ENCODE results near the gene STRADA. TPM values are rescaled to one million over a fixed set of nuclear protein-coding genes. Genes with fewer than 3 reads are reported as not detected.
A peak's percentile ranks its signal among the peaks of the same experiment; 100 is the strongest.

The STRADA gene
- total and polyA plus RNA-seq, 2 donors (not counting 1 experiment from before 2014, with no cell fraction given): 22.8 TPM

DNA sequence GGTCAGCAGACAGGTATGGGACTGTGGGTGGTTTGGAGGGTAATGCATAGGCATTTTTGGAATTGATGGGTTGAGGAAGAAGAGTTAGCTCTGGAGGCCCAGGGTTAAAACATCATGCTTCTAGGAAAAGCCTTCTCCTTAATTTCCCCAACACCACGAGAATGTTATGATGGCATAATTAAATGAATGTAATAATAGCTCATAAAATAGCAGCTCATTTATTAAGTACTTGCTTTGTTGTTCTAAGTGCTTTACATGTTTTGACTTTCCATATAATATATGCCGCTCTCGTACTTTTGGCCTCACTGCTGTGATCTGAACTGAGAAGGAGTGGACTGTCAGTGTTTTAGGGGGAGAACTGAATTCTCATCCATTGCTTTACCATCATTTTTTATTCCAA is 56.0 kb downstream of the STRADA start:
- H3K4me1 ChIP-seq (ENCODE audit: control insufficient read depth, extremely low read depth, insufficient read depth, low read length): no peaks in the 10 kb centered on the region
- no peak for DNase-seq (ENCODE audit: low read depth in 2 of 2)
- no peaks in the 10 kb centered on the region for H3K79me2 ChIP-seq (ENCODE audit: control insufficient read depth, insufficient read depth, low read length)
- H3K27ac ChIP-seq (ENCODE audit: insufficient read depth, low read length): no peak overlapping the region
- no peaks in the 10 kb centered on the region for H3K9me3 ChIP-seq (ENCODE audit: control insufficient read depth, insufficient read depth, low read depth, low read length)
- TF ChIP-seq EZH2 (IDR thresholded peaks at IDR 0.05; ENCODE audit: low read length, missing control alignments): no peak
- TF ChIP-seq, protein P1, sequence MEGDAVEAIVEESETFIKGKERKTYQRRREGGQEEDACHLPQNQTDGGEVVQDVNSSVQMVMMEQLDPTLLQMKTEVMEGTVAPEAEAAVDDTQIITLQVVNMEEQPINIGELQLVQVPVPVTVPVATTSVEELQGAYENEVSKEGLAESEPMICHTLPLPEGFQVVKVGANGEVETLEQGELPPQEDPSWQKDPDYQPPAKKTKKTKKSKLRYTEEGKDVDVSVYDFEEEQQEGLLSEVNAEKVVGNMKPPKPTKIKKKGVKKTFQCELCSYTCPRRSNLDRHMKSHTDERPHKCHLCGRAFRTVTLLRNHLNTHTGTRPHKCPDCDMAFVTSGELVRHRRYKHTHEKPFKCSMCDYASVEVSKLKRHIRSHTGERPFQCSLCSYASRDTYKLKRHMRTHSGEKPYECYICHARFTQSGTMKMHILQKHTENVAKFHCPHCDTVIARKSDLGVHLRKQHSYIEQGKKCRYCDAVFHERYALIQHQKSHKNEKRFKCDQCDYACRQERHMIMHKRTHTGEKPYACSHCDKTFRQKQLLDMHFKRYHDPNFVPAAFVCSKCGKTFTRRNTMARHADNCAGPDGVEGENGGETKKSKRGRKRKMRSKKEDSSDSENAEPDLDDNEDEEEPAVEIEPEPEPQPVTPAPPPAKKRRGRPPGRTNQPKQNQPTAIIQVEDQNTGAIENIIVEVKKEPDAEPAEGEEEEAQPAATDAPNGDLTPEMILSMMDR (conservative IDR thresholded peaks at IDR 0.05 in 1 of 2, IDR thresholded peaks at IDR 0.05 in 1 of 2; ENCODE audit: low read depth in 1 of 2, low read length in 2 of 2): no peak
- no peak overlapping the region for H3K4me3 ChIP-seq (replicated peaks in 1 of 4; ENCODE audit: control extremely low read depth in 1 of 4, insufficient read depth in 1 of 4, low read depth in 3 of 4, low read length in 4 of 4)
- H3K9ac ChIP-seq (ENCODE audit: insufficient read depth, low read length): no peak overlapping the region
- H4K20me1 ChIP-seq (ENCODE audit: control insufficient read depth, extremely low read depth, insufficient read depth, low read length): no peaks in the 10 kb centered on the region
- no peak overlapping the region for H2AFZ ChIP-seq (ENCODE audit: low read length)
- H3K36me3 ChIP-seq (ENCODE audit: control insufficient read depth, insufficient read depth, low read length): peaks cover 5% of the 10 kb centered on the region
- H3K27me3 ChIP-seq (ENCODE audit: control insufficient read depth, insufficient read depth, low read length): no peaks in the 10 kb centered on the region
- H3K4me2 ChIP-seq (ENCODE audit: extremely low read depth, insufficient read depth, low read length): no peak overlapping the region

DNA sequence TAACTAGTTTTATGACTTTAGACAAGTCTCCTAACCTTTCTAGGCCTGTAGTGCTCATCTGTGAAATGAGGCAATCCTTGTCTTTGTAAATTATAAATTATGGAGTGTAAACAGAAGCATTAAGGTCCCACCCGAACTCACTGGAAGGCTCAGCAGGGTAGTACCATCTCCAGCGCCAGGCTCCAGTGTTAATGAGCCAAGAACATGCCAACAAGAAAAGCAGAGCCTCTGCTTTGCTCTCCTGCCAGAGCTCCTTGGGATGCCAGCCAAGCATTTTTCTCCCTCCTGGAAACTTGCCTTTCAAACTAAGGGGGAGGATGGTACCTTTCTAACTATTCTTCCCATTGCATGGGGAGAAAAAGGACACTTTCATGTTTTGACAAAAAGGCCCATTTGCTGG is 56.6 kb downstream of the STRADA start:
- Histone ChIP-seq H3K4me2 (ENCODE audit: extremely low read depth, insufficient read depth, low read length) (no peak overlapping the region), H4K20me1 (ENCODE audit: control insufficient read depth, extremely low read depth, insufficient read depth, low read length) (no peaks in the 10 kb centered on the region), H3K27me3 (ENCODE audit: control insufficient read depth, insufficient read depth, low read length) (no peaks in the 10 kb centered on the region), H3K27ac (ENCODE audit: insufficient read depth, low read length) (no peak overlapping the region), H3K9ac (ENCODE audit: insufficient read depth, low read length) (no peak overlapping the region), H3K36me3 (ENCODE audit: control insufficient read depth, insufficient read depth, low read length) (peaks cover 2% of the 10 kb centered on the region), H2AFZ (ENCODE audit: low read length) (no peak overlapping the region), H3K4me3 (replicated peaks in 1 of 4; ENCODE audit: control extremely low read depth in 1 of 4, insufficient read depth in 1 of 4, low read depth in 3 of 4, low read length in 4 of 4) (no peak overlapping the region), H3K79me2 (ENCODE audit: control insufficient read depth, insufficient read depth, low read length) (no peaks in the 10 kb centered on the region), H3K4me1 (ENCODE audit: control insufficient read depth, extremely low read depth, insufficient read depth, low read length) (no peaks in the 10 kb centered on the region), H3K9me3 (ENCODE audit: control insufficient read depth, insufficient read depth, low read depth, low read length) (no peaks in the 10 kb centered on the region)
- TF ChIP-seq EZH2 (IDR thresholded peaks at IDR 0.05; ENCODE audit: low read length, missing control alignments): no peak
- TF ChIP-seq, protein P1 (conservative IDR thresholded peaks at IDR 0.05 in 1 of 2, IDR thresholded peaks at IDR 0.05 in 1 of 2; ENCODE audit: low read depth in 1 of 2, low read length in 2 of 2): no peak
- DNase-seq (ENCODE audit: low read depth in 2 of 2): peak in 1 of 2 donors; percentile 13

DNA sequence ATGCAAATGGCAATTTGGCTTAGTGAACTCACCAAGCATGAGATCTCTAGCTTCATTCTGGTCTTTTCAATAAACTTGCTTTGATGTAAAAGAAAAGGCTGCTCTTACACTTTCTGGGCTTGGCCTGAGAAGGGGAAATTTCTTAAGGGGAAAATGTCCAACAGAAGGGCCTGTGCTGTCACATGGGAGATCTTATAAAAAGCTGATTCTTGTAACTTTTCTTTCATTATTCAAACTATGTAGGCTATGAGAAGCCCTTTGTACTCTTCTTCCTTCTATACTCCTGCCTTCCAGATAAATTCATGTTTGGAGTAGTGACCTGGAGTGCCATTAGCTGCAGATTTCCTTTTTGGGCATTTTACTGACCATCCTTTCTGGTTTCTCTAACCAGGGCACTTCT is 58.6 kb downstream of the STRADA start:
- H3K27me3 ChIP-seq (ENCODE audit: control insufficient read depth, insufficient read depth, low read length): no peaks in the 10 kb centered on the region
- H3K27ac ChIP-seq (ENCODE audit: insufficient read depth, low read length): no peak overlapping the region
- DNase-seq (ENCODE audit: low read depth in 2 of 2): no peak
- H3K79me2 ChIP-seq (ENCODE audit: control insufficient read depth, insufficient read depth, low read length): no peaks in the 10 kb centered on the region
- H3K36me3 ChIP-seq (ENCODE audit: control insufficient read depth, insufficient read depth, low read length): no peaks in the 10 kb centered on the region
- no peaks in the 10 kb centered on the region for H4K20me1 ChIP-seq (ENCODE audit: control insufficient read depth, extremely low read depth, insufficient read depth, low read length)
- TF ChIP-seq, protein P1 (conservative IDR thresholded peaks at IDR 0.05 in 1 of 2, IDR thresholded peaks at IDR 0.05 in 1 of 2; ENCODE audit: low read depth in 1 of 2, low read length in 2 of 2): no peak
- no peak for TF ChIP-seq EZH2 (IDR thresholded peaks at IDR 0.05; ENCODE audit: low read length, missing control alignments)
- H3K9me3 ChIP-seq (ENCODE audit: control insufficient read depth, insufficient read depth, low read depth, low read length): no peaks in the 10 kb centered on the region
- no peak overlapping the region for H3K4me2 ChIP-seq (ENCODE audit: extremely low read depth, insufficient read depth, low read length)
- H3K9ac ChIP-seq (ENCODE audit: insufficient read depth, low read length): no peak overlapping the region
- no peaks in the 10 kb centered on the region for H3K4me1 ChIP-seq (ENCODE audit: control insufficient read depth, extremely low read depth, insufficient read depth, low read length)
- no peak overlapping the region for H3K4me3 ChIP-seq (replicated peaks in 1 of 4; ENCODE audit: control extremely low read depth in 1 of 4, insufficient read depth in 1 of 4, low read depth in 3 of 4, low read length in 4 of 4)
- H2AFZ ChIP-seq (ENCODE audit: low read length): no peak overlapping the region

Data from fibroblast of lung (primary cell).